SJSA1 (cell line): ENCODE results near the gene RHOD. TPM values are rescaled to one million over a fixed set of nuclear protein-coding genes. Genes with fewer than 3 reads are reported as not detected.

ENCODE experiments used
- DNase-seq, 2 experiments: peaks; one replicate each; pipeline ENCODE4 v3.0.0-alpha.2; 2015 to 2020; ENCODE audit warnings: low spot score in 2 of 2, low read depth in 1 of 2
- H3K27ac ChIP-seq: fragments of 250-450 bp; sonication (Bioruptor Pico); 2 replicates; pipeline ENCODE4 v1.5.1; 2020; ENCODE audit warnings: mild to moderate bottlenecking, moderate library complexity
- H3K27me3 ChIP-seq: fragments of 250-450 bp; sonication (Bioruptor Pico); replicated peaks from 2 replicates; pipeline ENCODE4 v1.5.1; 2020; ENCODE audit warnings: mild to moderate bottlenecking, moderate library complexity
- H3K36me3 ChIP-seq: fragments of 250-450 bp; sonication (Bioruptor Pico); 2 replicates; pipeline ENCODE4 v1.5.1; 2020; ENCODE audit warnings: mild to moderate bottlenecking
- H3K4me1 ChIP-seq: fragments of 250-450 bp; sonication (Bioruptor Pico); replicated peaks from 2 replicates; pipeline ENCODE4 v1.6.1; 2021; ENCODE audit warnings: mild to moderate bottlenecking
- H3K4me3 ChIP-seq: fragments of 250-450 bp; sonication (Bioruptor Pico); 2 replicates; pipeline ENCODE4 v1.5.1; 2020; ENCODE audit warnings: mild to moderate bottlenecking
- H3K9me3 ChIP-seq: fragments of 250-450 bp; sonication (Bioruptor Pico); replicated peaks from 2 replicates; pipeline ENCODE4 v1.5.1; 2020; ENCODE audit warnings: mild to moderate bottlenecking
- total RNA-seq: library from RNA; depleted of rRNA; stranded (reverse); fragments of >200 nt; shearing (Covaris generic); gene quantifications from 2 replicates; pipeline ENCODE4 v1.2.3, GENCODE V29; 2014

RHOD gene
- total RNA-seq, 1 experiment from 2014 or later: not detected

GRCh38 chr11:67044496-67044895 is 12.2 kb upstream of the RHOD start:
- Histone ChIP-seq H3K27me3 (no peaks in the 10 kb centered on the region), H3K27ac (no peak overlapping the region), H3K4me1 (peaks cover 12% of the 10 kb centered on the region), H3K36me3 (no peaks in the 10 kb centered on the region), H3K9me3 (no peaks in the 10 kb centered on the region), H3K4me3 (no peak overlapping the region)
- DNase-seq: no peak

DNA sequence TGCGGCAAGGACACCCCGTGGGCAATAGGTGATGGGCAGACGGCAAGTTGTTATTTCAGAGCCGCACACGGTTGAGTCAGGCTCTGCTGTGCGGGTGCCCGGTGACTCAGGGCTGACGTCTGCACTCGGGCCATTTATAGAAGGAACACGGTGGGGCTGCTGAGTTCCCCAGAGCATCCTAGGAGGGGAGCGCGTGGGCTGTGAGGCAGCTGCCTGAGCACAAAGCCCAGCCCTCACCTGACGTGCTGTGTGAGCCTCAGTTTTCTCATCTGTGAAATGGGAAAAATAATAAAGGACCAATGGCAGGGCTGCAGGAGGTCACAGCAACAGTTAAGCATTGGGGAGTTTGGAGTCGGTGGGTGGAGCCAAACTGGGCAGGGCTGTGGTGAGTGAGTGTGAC is 11.3 kb upstream of the RHOD start:
- DNase-seq: peak; percentile 71 to 90
- Histone ChIP-seq H3K4me3 (no peak overlapping the region), H3K27ac (no peak overlapping the region), H3K36me3 (no peaks in the 10 kb centered on the region), H3K9me3 (no peaks in the 10 kb centered on the region), H3K4me1 (peaks cover 12% of the 10 kb centered on the region), H3K27me3 (no peaks in the 10 kb centered on the region)

DNA sequence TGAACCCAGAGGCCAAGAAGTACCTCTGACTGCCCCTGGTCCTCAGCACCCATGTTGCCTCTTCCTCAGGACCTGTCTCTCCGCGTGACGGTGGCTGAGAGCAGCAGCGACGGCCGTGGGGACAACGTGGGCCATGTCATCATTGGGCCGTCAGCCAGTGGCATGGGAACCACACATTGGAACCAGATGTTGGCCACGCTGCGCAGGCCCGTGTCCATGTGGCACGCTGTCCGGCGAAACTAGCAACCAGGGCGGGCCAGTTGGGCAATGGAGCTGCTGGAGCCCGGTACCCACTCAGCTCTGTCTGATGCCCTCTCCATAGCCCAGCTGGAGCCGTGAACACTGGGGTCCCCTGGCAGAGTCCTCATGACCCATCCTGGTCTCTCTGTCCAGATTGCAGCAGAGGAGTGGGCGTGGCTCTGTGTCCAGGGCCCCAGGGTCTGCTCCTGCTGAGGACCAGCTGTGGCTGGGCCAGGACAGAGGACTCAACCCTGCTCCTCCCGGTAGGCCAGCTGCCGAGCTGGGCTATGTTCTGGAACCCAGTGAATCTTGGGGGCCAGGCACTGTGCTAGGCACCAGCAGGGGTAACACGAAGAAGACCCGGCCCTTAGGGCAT is 8.0 kb upstream of the RHOD start:
- H3K36me3 ChIP-seq: no peaks in the 10 kb centered on the region

GRCh38 chr11:67050139-67050538 is 6.5 kb upstream of the RHOD start:
- no peaks in the 10 kb centered on the region for H3K36me3 ChIP-seq

More for the DNA sequence above, 8.0 kb upstream of the RHOD start:
- no peak overlapping the region for H3K27ac ChIP-seq
- H3K4me3 ChIP-seq: no peak overlapping the region
- no peaks in the 10 kb centered on the region for H3K9me3 ChIP-seq
- peaks cover 20% of the 10 kb centered on the region for H3K4me1 ChIP-seq
- no peak for DNase-seq
- no peaks in the 10 kb centered on the region for H3K27me3 ChIP-seq

DNA sequence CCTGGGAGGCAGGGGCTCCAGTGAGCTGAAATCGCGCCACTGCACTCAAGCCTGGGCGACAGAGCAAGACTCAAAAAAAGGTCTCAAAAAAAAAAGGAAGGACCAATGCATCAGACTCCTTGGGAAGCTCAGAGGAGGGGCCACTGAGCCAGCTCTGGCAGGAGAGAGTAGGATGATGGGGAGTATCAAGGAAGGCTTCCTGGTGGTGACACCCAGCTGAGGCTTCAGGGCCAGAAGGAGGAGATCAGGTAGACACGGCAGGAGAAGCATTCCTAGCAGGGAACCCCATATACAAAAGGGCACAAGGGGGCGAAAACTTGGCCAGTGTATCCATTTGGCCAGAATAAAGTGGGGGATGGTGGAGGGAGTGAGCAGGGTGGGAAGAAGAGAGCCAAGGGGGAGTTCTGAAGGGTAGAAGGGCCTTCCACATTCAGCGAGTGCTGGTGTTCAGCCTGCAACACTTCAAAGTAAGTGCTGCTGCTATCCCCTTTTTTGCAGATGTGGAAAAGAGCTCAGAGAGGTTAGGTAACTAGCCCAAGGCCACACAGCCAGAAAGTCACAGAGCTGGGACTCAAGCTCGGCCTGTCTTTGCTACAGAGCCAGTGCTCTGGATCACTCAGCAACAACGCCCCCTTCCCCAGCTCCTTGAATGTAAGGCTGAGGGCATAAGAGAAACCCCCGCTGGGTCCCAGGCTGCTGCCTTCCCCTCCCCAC is 5.3 kb upstream of the RHOD start:
- no peak overlapping the region for H3K4me3 ChIP-seq
- peaks cover 28% of the 10 kb centered on the region for H3K4me1 ChIP-seq
- H3K9me3 ChIP-seq: no peaks in the 10 kb centered on the region
- DNase-seq: no peak
- no peaks in the 10 kb centered on the region for H3K27me3 ChIP-seq
- H3K27ac ChIP-seq: no peak overlapping the region
- H3K36me3 ChIP-seq: no peaks in the 10 kb centered on the region

More at GRCh38 chr11:67050139-67050538, 6.5 kb upstream of the RHOD start:
- peak in 1 of 2 experiments; percentile 47 for DNase-seq
- Histone ChIP-seq H3K4me1 (peaks cover 28% of the 10 kb centered on the region), H3K4me3 (no peak overlapping the region), H3K9me3 (no peaks in the 10 kb centered on the region), H3K27ac (no peak overlapping the region), H3K27me3 (no peaks in the 10 kb centered on the region)

DNA sequence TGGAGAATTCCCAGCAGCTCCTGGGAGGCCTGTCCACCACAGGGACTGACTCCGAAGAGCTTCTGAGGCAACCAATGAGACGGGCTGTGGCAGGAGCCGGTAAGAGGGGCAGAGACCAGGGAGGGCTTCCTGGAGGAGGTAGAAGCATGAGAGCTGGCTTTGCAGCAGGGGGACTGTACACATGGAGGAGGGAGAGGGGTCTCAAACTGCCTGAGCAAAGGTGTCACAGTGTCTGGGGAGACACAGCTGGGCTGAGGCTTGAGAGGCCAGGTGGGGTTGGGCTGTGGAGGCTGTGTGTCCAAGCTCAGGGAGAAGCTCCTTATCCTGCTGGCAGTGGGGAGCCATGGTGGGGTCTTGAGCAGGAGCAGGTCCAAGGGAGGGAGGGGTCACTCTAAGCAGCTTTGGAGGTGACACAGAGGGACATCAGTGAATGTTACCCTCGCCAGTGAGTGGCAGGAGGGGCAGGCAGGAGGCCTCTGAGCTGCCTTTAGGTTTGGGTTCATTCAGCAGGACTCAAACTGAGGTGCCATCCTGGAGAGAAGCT is 4.6 kb upstream of the RHOD start:
- no peak overlapping the region for H3K27ac ChIP-seq
- no peaks in the 10 kb centered on the region for H3K9me3 ChIP-seq
- H3K4me3 ChIP-seq: no peak overlapping the region
- DNase-seq: peak in 1 of 2 experiments; percentile 50
- H3K27me3 ChIP-seq: no peaks in the 10 kb centered on the region
- H3K36me3 ChIP-seq: no peaks in the 10 kb centered on the region
- peaks cover 28% of the 10 kb centered on the region for H3K4me1 ChIP-seq

GRCh38 chr11:67052891-67053290 is 3.8 kb upstream of the RHOD start:
- Histone ChIP-seq H3K36me3 (no peaks in the 10 kb centered on the region), H3K4me3 (no peak overlapping the region), H3K4me1 (peaks cover 28% of the 10 kb centered on the region), H3K27me3 (no peaks in the 10 kb centered on the region), H3K27ac (no peak overlapping the region), H3K9me3 (no peaks in the 10 kb centered on the region)
- DNase-seq: no peak

- Histone ChIP-seq H3K4me3 (no peak overlapping the region), H3K27me3 (no peaks in the 10 kb centered on the region), H3K4me1 (peaks cover 28% of the 10 kb centered on the region), H3K27ac (peak overlapping the region; percentile 90), H3K9me3 (no peaks in the 10 kb centered on the region), H3K36me3 (no peaks in the 10 kb centered on the region)
- DNase-seq: peak; percentile 86 to 87
Observed at GRCh38 chr11:67053896-67054329, 2.7 kb upstream of the RHOD start.

- H3K27me3 ChIP-seq: no peaks in the 10 kb centered on the region
- no peak overlapping the region for H3K4me3 ChIP-seq
- H3K27ac ChIP-seq: peak overlapping the region; percentile 90
- peak; percentile 94 to 97 for DNase-seq
- peaks cover 28% of the 10 kb centered on the region for H3K4me1 ChIP-seq
- H3K9me3 ChIP-seq: no peaks in the 10 kb centered on the region
- no peaks in the 10 kb centered on the region for H3K36me3 ChIP-seq
Observed at GRCh38 chr11:67054346-67054835, 2.3 kb upstream of the RHOD start.

DNA sequence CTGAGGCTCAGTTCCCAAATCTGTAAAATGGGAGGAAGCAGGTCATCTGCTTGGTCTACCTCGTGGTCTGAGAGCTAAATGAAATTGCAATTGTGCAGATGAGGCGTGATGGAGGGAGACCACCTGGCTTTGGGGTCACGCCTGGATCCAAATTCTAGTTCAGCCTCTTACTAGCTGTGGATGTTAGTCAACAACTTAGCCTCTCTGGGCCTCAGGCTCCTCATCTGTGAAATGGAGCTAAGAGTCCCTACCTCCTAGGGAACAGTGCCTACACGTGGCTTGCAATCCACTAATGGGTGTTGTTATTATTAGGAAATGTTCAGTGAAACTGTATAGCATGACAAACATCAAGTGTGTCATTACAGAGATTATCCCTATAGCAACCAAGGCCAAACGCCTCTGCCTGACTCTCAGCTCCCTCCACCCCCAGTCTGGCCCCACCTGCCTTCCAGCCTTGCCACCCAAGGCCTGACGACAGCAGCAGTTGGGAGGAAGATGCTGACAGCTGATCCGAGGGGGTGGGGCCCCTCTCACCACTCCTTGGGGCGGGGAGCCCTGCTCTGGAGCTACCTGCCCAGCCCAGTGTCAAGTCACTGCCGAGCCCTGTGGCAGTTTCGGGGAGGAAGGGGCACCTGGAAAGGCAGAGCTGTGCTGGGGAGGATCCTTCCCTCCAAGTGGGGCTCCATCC is 1.7 kb upstream of the RHOD start:
- Histone ChIP-seq H3K27ac (peak overlapping the region; percentile 90), H3K4me3 (no peak overlapping the region), H3K9me3 (no peaks in the 10 kb centered on the region), H3K27me3 (no peaks in the 10 kb centered on the region), H3K4me1 (peaks cover 28% of the 10 kb centered on the region), H3K36me3 (no peaks in the 10 kb centered on the region)
- DNase-seq: peak in 1 of 2 experiments; percentile 81

DNA sequence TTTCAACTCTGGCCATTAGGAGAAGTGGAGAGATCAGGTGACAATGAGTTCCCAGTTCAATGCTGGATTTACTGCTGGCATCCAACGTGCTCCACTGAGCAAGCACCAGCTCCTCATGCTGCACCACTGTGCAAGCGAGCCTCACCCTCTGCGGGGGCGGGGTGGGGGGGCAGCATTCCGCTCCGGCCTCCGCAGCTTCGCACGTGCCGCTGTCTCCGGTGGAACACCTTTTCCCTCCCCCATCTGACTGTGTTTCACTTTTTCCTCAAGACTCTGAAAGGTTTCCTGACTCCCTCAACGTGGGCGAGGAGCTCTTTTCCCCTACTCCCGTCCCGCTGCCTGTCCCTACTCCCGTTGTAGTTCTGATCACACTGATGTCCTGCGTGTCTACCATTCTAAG is 835 bp upstream of the RHOD start:
- no peaks in the 10 kb centered on the region for H3K27me3 ChIP-seq
- H3K4me3 ChIP-seq: no peak overlapping the region
- H3K4me1 ChIP-seq: peaks cover 28% of the 10 kb centered on the region
- no peaks in the 10 kb centered on the region for H3K9me3 ChIP-seq
- DNase-seq: no peak
- H3K36me3 ChIP-seq: no peaks in the 10 kb centered on the region
- H3K27ac ChIP-seq: no peak overlapping the region

DNA sequence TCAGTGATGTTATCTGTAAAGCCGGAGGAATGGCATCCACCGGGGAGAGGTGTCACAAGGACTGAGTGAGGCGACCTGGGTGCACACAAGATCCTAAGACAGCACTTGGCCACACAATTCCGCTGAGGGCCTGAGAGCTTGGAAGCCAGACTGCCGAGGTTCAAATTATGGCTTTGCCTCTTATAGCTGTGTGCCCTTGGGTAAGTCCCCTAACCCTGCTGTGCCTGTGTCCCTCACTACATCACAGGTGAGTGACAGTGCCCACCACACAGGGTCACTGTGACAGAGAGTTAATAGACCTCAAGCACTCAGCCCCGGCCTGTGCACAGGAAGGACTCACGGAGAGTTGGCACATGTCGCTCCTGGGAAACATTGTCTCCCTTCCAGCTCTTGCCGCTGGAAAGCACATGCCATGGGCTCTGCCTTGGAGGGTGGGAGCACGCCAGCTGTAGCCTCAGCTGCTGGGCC is 592 bp downstream of the RHOD start:
- Histone ChIP-seq H3K27me3 (no peaks in the 10 kb centered on the region), H3K27ac (no peak overlapping the region), H3K4me3 (no peak overlapping the region), H3K36me3 (no peaks in the 10 kb centered on the region), H3K4me1 (peaks cover 30% of the 10 kb centered on the region), H3K9me3 (no peaks in the 10 kb centered on the region)
- no peak for DNase-seq

DNA sequence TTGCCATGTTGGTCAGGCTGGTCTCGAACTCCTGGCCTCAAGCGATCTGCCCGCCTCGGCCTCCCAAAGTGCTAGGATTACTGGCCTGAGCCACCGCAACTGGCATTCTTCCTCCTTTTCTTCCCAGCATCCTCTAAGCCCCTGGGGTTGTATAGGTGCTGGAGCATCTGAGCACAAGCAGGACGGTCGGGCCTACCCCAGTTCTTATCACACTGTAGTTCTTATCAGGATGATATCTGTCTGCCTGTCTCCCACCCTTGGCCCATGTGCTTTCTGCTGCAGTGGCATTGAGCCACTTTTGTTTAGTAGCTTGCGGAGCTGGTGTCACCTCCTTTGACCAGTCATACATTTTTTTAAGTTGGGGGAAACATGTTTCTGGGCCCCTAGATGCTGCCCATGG is 1.9 kb downstream of the RHOD start:
- no peaks in the 10 kb centered on the region for H3K27me3 ChIP-seq
- H3K4me1 ChIP-seq: peaks cover 25% of the 10 kb centered on the region
- H3K4me3 ChIP-seq: no peak overlapping the region
- no peaks in the 10 kb centered on the region for H3K9me3 ChIP-seq
- no peaks in the 10 kb centered on the region for H3K36me3 ChIP-seq
- H3K27ac ChIP-seq: no peak overlapping the region
- DNase-seq: no peak
